Panc1 (cell line): ENCODE results near the gene SNX9. TPM values are rescaled to one million over a fixed set of nuclear protein-coding genes. Genes with fewer than 3 reads are reported as not detected.

ENCODE experiments used
- ATAC-seq: fragments of 200-7000 bp; cut with Tn5 transposase; 2 replicates; pipeline ENCODE4 v1.9.1; 2020; ENCODE audit warnings: mild to moderate bottlenecking, moderate library complexity
- BruUV-seq: library from RNA; stranded (reverse); fragments of 400-500 nt; replicated peaks from 2 replicates; lab custom pipeline; 2021; lab: Mats Ljungman, UMichigan
- CTCF ChIA-PET: fragments of 300-600 bp; sonication (Branson Sonifier 250); formaldehyde crosslinking; loops from one replicate; lab custom pipeline; 2022; ENCODE audit warnings: antibody characterized with exemption; lab: Charles Lee
- POLR2A ChIA-PET: fragments of 300-600 bp; sonication (Branson Sonifier 250); formaldehyde crosslinking; loops from one replicate; lab custom pipeline; 2022; ENCODE audit warnings: antibody characterized with exemption; lab: Charles Lee
- DNase-seq: peaks from one replicate; pipeline ENCODE4 v3.0.0-alpha.2; 2010; ENCODE audit warnings: low read depth, low spot score
- H3K27ac ChIP-seq: 2 replicates; pipeline ENCODE4 v1.5.1; 2011; ENCODE audit warnings: mild to moderate bottlenecking, low read length, inconsistent platforms
- H3K27me3 ChIP-seq: fragments of 200-500 bp; sonication (Bioruptor generic); 2 replicates; pipeline ENCODE4 v1.6.0; 2014; ENCODE audit warnings: low read length, inconsistent platforms; ENCODE audit not compliant: control insufficient read depth, insufficient read depth
- H3K36me3 ChIP-seq: fragments of 200-500 bp; sonication (Bioruptor generic); 2 replicates; pipeline ENCODE4 v1.5.1; 2014; ENCODE audit warnings: inconsistent platforms, mild to moderate bottlenecking, low read length, moderate library complexity; ENCODE audit not compliant: control insufficient read depth, insufficient read depth
- H3K4me1 ChIP-seq: 2 replicates; pipeline ENCODE4 v1.5.1; 2011; ENCODE audit warnings: inconsistent platforms, mild to moderate bottlenecking, low read length, moderate library complexity; ENCODE audit not compliant: control insufficient read depth, insufficient read depth
- H3K4me3 ChIP-seq, 2 experiments: 2 replicates each; pipeline ENCODE4 v1.5.1; 2011 to 2012; ENCODE audit warnings: low read depth in 2 of 2, low read length in 2 of 2, mild to moderate bottlenecking in 2 of 2, inconsistent platforms in 1 of 2, moderate library complexity in 1 of 2
- H3K9me3 ChIP-seq: fragments of 200-500 bp; sonication (Bioruptor generic); 2 replicates; pipeline ENCODE4 v1.5.1; 2014; ENCODE audit warnings: low read depth, mild to moderate bottlenecking, inconsistent platforms, low read length, moderate library complexity; ENCODE audit not compliant: control insufficient read depth, insufficient read depth
- POLR2AphosphoS5 ChIP-seq: IDR thresholded peaks from 2 replicates; pipeline ENCODE4 v1.6.1; 2012; ENCODE audit warnings: mild to moderate bottlenecking, low read depth, low read length, moderate library complexity
- SIN3A ChIP-seq: IDR thresholded peaks from 2 replicates; pipeline ENCODE4 v1.6.1; 2012; ENCODE audit warnings: low read depth, mild to moderate bottlenecking, low read length, moderate library complexity, borderline replicate concordance; ENCODE audit not compliant: insufficient read depth
- TCF7L2 ChIP-seq: IDR thresholded peaks from 2 replicates; pipeline ENCODE4 v1.6.1; 2011; ENCODE audit warnings: mild to moderate bottlenecking, low read depth, low read length, inconsistent platforms
- in situ Hi-C: cut with HindIII; loops from 2 replicates; pipeline ENCODE4 v1.10.0; 2016; ENCODE audit warnings: low sequenced_read_pairs, low pct_unique_long_range_greater_than_20kb
- intact Hi-C: fragments of 100-400 bp; cut with micrococcal nuclease; formaldehyde crosslinking; loops from one replicate; pipeline ENCODE4 v1.10.0; 2022; ENCODE audit not compliant: unreplicated experiment
- total RNA-seq: library from RNA; stranded (reverse); gene quantifications from one replicate; pipeline ENCODE4 v1.2.1, GENCODE V29; 2021; ENCODE audit not compliant: unreplicated experiment
- TF ChIP-seq, protein P1 (sequence below), 2 experiments: IDR thresholded peaks; 2 replicates each; pipeline ENCODE4 v1.6.1; 2011 to 2012; ENCODE audit warnings: low read depth in 2 of 2, control low read depth in 1 of 2, low read length in 1 of 2, mild to moderate bottlenecking in 1 of 2, moderate library complexity in 1 of 2; ENCODE audit not compliant: insufficient read depth in 1 of 2
- TF ChIP-seq, protein P2 (sequence below): fragments of 450-650 bp; IDR thresholded peaks from 2 replicates; pipeline ENCODE4 v1.5.1; 2017; ENCODE audit warnings: mild to moderate bottlenecking

SNX9 gene
- total RNA-seq, 1 experiment from 2014 or later: 46.0 TPM

DNA sequence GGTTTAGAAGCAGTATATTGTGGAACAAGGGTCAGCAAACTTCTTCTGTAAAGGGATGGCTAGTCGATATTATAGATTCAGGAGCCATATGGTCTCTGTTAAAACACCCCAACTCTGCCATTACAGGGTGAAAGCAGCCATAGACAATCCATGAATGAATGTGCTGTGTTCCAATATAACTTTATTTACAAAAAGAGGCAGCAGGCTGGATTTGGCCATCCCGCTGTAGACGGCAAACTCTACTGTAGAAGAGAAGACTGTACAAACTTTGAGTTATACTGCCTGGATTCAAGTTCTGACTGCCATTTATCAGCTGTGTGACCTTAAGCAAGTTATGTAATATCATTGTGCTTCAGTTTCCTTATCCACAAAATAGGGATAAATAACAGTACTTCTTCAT, 33.7 kb upstream of the SNX9 start:
- intact Hi-C loops: no loop called here

DNA sequence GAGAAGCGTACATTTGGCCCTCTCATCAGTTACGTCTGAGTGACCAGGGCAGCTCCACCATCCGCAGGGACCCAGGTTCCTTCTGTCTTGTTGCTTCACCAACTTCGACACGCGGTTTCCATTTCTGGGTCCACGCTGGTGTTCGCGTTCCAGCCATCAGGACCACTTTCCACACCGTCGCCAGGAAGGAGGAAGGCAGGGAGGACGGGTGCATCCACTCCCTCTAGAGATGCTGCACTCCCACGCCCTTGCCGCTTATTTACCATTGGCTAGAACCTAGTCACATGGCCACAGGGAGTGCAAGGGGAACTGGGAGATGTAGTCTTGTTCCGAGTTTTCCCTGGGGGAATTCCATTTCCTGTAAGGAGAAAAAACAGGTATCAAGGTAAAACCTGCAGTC, 33.2 kb upstream of the SNX9 start:
- no peaks in the 10 kb centered on the region for H3K36me3 ChIP-seq
- no peak overlapping the region for H3K27ac ChIP-seq
- no peak for TF ChIP-seq POLR2AphosphoS5
- no peak for TF ChIP-seq SIN3A
- TF ChIP-seq, protein P1, sequence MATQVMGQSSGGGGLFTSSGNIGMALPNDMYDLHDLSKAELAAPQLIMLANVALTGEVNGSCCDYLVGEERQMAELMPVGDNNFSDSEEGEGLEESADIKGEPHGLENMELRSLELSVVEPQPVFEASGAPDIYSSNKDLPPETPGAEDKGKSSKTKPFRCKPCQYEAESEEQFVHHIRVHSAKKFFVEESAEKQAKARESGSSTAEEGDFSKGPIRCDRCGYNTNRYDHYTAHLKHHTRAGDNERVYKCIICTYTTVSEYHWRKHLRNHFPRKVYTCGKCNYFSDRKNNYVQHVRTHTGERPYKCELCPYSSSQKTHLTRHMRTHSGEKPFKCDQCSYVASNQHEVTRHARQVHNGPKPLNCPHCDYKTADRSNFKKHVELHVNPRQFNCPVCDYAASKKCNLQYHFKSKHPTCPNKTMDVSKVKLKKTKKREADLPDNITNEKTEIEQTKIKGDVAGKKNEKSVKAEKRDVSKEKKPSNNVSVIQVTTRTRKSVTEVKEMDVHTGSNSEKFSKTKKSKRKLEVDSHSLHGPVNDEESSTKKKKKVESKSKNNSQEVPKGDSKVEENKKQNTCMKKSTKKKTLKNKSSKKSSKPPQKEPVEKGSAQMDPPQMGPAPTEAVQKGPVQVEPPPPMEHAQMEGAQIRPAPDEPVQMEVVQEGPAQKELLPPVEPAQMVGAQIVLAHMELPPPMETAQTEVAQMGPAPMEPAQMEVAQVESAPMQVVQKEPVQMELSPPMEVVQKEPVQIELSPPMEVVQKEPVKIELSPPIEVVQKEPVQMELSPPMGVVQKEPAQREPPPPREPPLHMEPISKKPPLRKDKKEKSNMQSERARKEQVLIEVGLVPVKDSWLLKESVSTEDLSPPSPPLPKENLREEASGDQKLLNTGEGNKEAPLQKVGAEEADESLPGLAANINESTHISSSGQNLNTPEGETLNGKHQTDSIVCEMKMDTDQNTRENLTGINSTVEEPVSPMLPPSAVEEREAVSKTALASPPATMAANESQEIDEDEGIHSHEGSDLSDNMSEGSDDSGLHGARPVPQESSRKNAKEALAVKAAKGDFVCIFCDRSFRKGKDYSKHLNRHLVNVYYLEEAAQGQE (IDR thresholded peaks at IDR 0.05; ENCODE audit: insufficient read depth in 1 of 2, low read depth in 2 of 2, low read length in 1 of 2): no peak
- TF ChIP-seq, protein P2, sequence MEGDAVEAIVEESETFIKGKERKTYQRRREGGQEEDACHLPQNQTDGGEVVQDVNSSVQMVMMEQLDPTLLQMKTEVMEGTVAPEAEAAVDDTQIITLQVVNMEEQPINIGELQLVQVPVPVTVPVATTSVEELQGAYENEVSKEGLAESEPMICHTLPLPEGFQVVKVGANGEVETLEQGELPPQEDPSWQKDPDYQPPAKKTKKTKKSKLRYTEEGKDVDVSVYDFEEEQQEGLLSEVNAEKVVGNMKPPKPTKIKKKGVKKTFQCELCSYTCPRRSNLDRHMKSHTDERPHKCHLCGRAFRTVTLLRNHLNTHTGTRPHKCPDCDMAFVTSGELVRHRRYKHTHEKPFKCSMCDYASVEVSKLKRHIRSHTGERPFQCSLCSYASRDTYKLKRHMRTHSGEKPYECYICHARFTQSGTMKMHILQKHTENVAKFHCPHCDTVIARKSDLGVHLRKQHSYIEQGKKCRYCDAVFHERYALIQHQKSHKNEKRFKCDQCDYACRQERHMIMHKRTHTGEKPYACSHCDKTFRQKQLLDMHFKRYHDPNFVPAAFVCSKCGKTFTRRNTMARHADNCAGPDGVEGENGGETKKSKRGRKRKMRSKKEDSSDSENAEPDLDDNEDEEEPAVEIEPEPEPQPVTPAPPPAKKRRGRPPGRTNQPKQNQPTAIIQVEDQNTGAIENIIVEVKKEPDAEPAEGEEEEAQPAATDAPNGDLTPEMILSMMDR: no peak
- TF ChIP-seq TCF7L2: no peak
- ChIA-PET POLR2A (no interaction called here), CTCF (no interaction called here)
- BruUV-seq: no TSS peak
- in situ Hi-C loops: no loop called here
- ATAC-seq (peak; percentile 65; the same call in 1 of the 2 replicates), DNase-seq (no peak)
- no peaks in the 10 kb centered on the region for H3K27me3 ChIP-seq
- no peaks in the 10 kb centered on the region for H3K4me1 ChIP-seq
- H3K4me3 ChIP-seq: no peak overlapping the region
- H3K9me3 ChIP-seq: no peaks in the 10 kb centered on the region
- intact Hi-C loops: no loop called here

More for the DNA sequence above, 33.7 kb upstream of the SNX9 start:
- H3K4me3 ChIP-seq: no peak overlapping the region
- DNase-seq (no peak), ATAC-seq (no peak)
- no peaks in the 10 kb centered on the region for H3K36me3 ChIP-seq
- in situ Hi-C loops: no loop called here
- no peaks in the 10 kb centered on the region for H3K27me3 ChIP-seq
- BruUV-seq: no TSS peak
- H3K27ac ChIP-seq: no peak overlapping the region
- ChIA-PET POLR2A (no interaction called here), CTCF (no interaction called here)
- H3K4me1 ChIP-seq: no peaks in the 10 kb centered on the region
- H3K9me3 ChIP-seq: no peaks in the 10 kb centered on the region
- TF ChIP-seq, protein P1 (IDR thresholded peaks at IDR 0.05; ENCODE audit: insufficient read depth in 1 of 2, low read depth in 2 of 2, low read length in 1 of 2): no peak
- TF ChIP-seq POLR2AphosphoS5: no peak
- TF ChIP-seq, protein P2: no peak
- TF ChIP-seq SIN3A: no peak
- no peak for TF ChIP-seq TCF7L2
